OCI-LY1 (cell line): ENCODE results near the gene EMC9.

ENCODE experiments used
- H2AFZ ChIP-seq: fragments of 200-600 bp; sonication (generic), shearing (Covaris generic); 2 replicates; pipeline ENCODE4 v1.6.0; 2014; ENCODE audit warnings: antibody characterized with exemption, mild to moderate bottlenecking, low read length
- H3F3A ChIP-seq: fragments of 200-600 bp; sonication (generic), shearing (Covaris generic); 2 replicates; pipeline ENCODE4 v1.6.0; 2014; ENCODE audit warnings: mild to moderate bottlenecking, antibody characterized with exemption, low read length, moderate library complexity; ENCODE audit not compliant: insufficient read depth
- H3K27ac ChIP-seq: fragments of 200-600 bp; sonication (generic); 2 replicates; pipeline ENCODE4 v1.5.1; 2014; ENCODE audit warnings: low read length, mixed run types, mild to moderate bottlenecking, low read depth; ENCODE audit not compliant: poor library complexity, severe bottlenecking
- H3K27me3 ChIP-seq: fragments of 200-600 bp; sonication (generic); 2 replicates; pipeline ENCODE4 v1.6.0; 2014; ENCODE audit warnings: antibody characterized with exemption, mild to moderate bottlenecking, low read length, moderate library complexity; ENCODE audit not compliant: insufficient read depth
- H3K36me3 ChIP-seq: fragments of 200-600 bp; sonication (generic); 2 replicates; pipeline ENCODE4 v1.6.1; 2014; ENCODE audit warnings: mild to moderate bottlenecking, antibody characterized with exemption, low read length, moderate library complexity, mixed read lengths; ENCODE audit not compliant: insufficient read depth
- H3K4me1 ChIP-seq: fragments of 200-600 bp; sonication (generic); 2 replicates; pipeline ENCODE4 v1.5.1; 2014; ENCODE audit warnings: mild to moderate bottlenecking, low read length, moderate library complexity; ENCODE audit not compliant: insufficient read depth, severe bottlenecking
- H3K4me2 ChIP-seq: fragments of 200-600 bp; sonication (generic), shearing (Covaris generic); 2 replicates; pipeline ENCODE4 v1.6.1; 2014; ENCODE audit warnings: low read length
- H3K4me3 ChIP-seq: fragments of 200-600 bp; sonication (generic); 2 replicates; pipeline ENCODE4 v1.5.1; 2014; ENCODE audit warnings: low read length, low read depth, mild to moderate bottlenecking, mixed read lengths; ENCODE audit not compliant: poor library complexity, severe bottlenecking
- H3K79me2 ChIP-seq: fragments of 200-600 bp; shearing (Covaris generic); 2 replicates; pipeline ENCODE4 v1.6.1; 2016; ENCODE audit warnings: mixed run types, low read length, mixed read lengths; ENCODE audit not compliant: insufficient read depth
- H3K9ac ChIP-seq: fragments of 200-600 bp; sonication (generic), shearing (Covaris generic); 2 replicates; pipeline ENCODE4 v1.6.1; 2014; ENCODE audit warnings: mild to moderate bottlenecking, low read length, mixed read lengths
- H3K9me2 ChIP-seq: fragments of 200-600 bp; sonication (generic), shearing (Covaris generic); 2 replicates; pipeline ENCODE4 v1.6.1; 2014; ENCODE audit warnings: low read depth, mild to moderate bottlenecking, low read length, mixed read lengths
- H3K9me3 ChIP-seq: fragments of 200-600 bp; shearing (Covaris generic); 2 replicates; pipeline ENCODE4 v1.6.1; 2014; ENCODE audit warnings: low read length, mixed read lengths
- H4K20me1 ChIP-seq: fragments of 200-600 bp; sonication (generic), shearing (Covaris generic); 2 replicates; pipeline ENCODE4 v1.6.0; 2016; ENCODE audit warnings: mild to moderate bottlenecking, low read length; ENCODE audit not compliant: insufficient read depth
- CTCF ChIP-seq: fragments of 200-600 bp; sonication (generic), shearing (Covaris generic); IDR thresholded peaks from 2 replicates; pipeline ENCODE4 v1.5.1; 2017; ENCODE audit warnings: mild to moderate bottlenecking, antibody characterized with exemption, low read length, moderate library complexity, mixed read lengths
- EZH2 ChIP-seq: fragments of 200-600 bp; sonication (generic), shearing (Covaris generic); IDR thresholded peaks from 2 replicates; pipeline ENCODE4 v1.8.0; 2017; ENCODE audit warnings: borderline replicate concordance, mixed run types, mild to moderate bottlenecking, antibody characterized with exemption, low read length, moderate library complexity, mixed read lengths

The EMC9 gene

DNA sequence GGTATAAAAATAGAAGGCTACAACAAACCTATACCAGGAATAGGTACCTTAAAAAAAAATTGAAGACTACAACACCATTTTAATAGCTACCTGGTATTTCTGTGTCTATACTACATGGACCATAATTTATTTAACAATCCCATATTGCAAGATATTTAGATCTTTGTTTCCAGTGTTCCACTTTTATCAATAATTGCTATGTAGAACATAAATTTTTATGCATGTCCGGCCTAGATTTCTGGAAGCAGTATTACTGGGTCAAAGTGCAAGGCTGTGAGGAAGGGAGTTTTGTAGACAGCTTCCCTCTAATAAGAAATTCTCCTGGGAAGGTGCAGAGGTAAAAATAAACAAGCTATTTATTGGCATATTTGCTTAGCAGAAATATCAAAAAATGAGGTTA is 30.9 kb downstream of the EMC9 start:
- Histone ChIP-seq H3K9me2 (no peaks in the 10 kb centered on the region), H3K9me3 (no peaks in the 10 kb centered on the region), H3K79me2 (no peaks in the 10 kb centered on the region; the same call in 1 of the 2 replicates), H3K4me1 (peaks cover 15% of the 10 kb centered on the region), H3K36me3 (no peaks in the 10 kb centered on the region), H3K27ac (no peak overlapping the region), H2AFZ (no peak overlapping the region), H3K4me3 (no peak overlapping the region), H4K20me1 (no peaks in the 10 kb centered on the region), H3K9ac (no peak overlapping the region), H3F3A (no peaks in the 10 kb centered on the region; the same call in 1 of the 2 replicates), H3K4me2 (no peak overlapping the region), H3K27me3 (no peaks in the 10 kb centered on the region)
- no peak for TF ChIP-seq EZH2
- TF ChIP-seq CTCF: no peak

DNA sequence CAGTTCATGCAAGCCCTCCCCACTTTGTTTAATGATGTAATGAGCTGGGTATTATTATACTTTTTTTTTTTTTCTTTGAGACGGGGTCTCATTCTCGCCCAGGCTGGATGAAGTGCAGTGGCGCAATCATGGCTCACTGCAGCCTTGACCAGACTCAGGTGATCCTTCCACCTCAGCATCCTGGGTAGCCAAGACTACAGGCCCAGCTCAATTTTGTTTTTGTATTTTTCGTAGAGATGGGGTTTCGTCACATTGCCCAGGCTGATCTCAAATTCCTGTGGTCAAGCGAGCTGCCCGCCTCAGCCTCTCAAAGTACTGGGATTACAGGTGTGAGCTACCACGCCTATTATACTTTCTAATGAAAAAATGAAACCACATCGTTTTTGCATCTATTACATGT is 31.3 kb downstream of the EMC9 start:
- H2AFZ ChIP-seq: no peak overlapping the region
- no peaks in the 10 kb centered on the region for H3K79me2 ChIP-seq
- no peak overlapping the region for H3K4me3 ChIP-seq
- H3K4me2 ChIP-seq: no peak overlapping the region
- H3K36me3 ChIP-seq: no peaks in the 10 kb centered on the region
- no peaks in the 10 kb centered on the region for H3K9me3 ChIP-seq
- no peak overlapping the region for H3K27ac ChIP-seq
- TF ChIP-seq CTCF: no peak
- TF ChIP-seq EZH2: no peak
- H3K27me3 ChIP-seq: no peaks in the 10 kb centered on the region
- H3K9ac ChIP-seq: no peak overlapping the region
- H3K9me2 ChIP-seq: no peaks in the 10 kb centered on the region
- H3F3A ChIP-seq: no peaks in the 10 kb centered on the region; the same call in 1 of the 2 replicates
- peaks cover 13% of the 10 kb centered on the region for H3K4me1 ChIP-seq
- no peaks in the 10 kb centered on the region for H4K20me1 ChIP-seq

DNA sequence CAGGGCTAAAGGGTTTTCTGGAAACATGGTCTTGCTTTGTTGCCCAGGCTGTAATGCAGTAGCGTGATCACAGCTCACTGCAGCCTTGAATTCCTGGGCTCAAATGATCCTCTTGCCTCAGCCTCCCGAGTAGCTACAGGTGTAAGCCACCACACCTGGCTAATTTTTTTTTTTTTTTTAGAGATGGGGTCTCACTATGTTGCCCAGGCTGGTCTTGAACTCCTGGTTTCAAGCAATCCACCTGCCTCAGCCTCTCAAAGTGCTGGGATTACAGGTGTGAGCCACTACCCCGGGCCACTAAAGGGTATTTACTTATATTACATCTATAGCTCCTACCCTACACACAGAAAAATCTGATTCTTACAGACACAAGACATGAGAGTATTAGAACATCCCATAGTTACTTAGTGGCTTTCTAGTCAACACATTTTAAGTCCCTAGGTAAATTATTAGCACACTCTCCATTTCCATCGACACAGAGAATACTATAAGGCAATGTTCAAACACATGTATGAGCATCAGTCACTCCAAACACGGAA is 33.0 kb downstream of the EMC9 start:
- Histone ChIP-seq H3K9ac (no peak overlapping the region; the same call in 1 of the 2 replicates), H3K4me1 (peaks cover 11% of the 10 kb centered on the region), H3K27ac (peak overlapping the region; percentile 70), H3K9me2 (no peaks in the 10 kb centered on the region), H3K79me2 (no peaks in the 10 kb centered on the region), H3K36me3 (peaks cover 13% of the 10 kb centered on the region), H3K9me3 (no peaks in the 10 kb centered on the region), H3K4me2 (peak overlapping the region; percentile 31; the same call in 1 of the 2 replicates), H3K27me3 (no peaks in the 10 kb centered on the region), H4K20me1 (no peaks in the 10 kb centered on the region), H3K4me3 (no peak overlapping the region), H3F3A (no peaks in the 10 kb centered on the region; the same call in 1 of the 2 replicates), H2AFZ (0 out of 2 replicates have a peak overlapping the region, but pooled peaks have one; percentile 83)
- TF ChIP-seq EZH2 (no peak), CTCF (no peak)
